NCI-H146 treated with DMSO at 0.1 percent for 48 hours (cell line): Measurements from ENCODE around the gene IL36G.

Source experiments
- DNase-seq: peaks from one replicate; lab custom pipeline; 2025; ENCODE audit not compliant: unreplicated experiment; lab: John Stamatoyannopoulos, UW

The IL36G gene

GRCh38 chr2:112972423-112973086 is 5.3 kb upstream of the IL36G start:
- DNase-seq = no peak

GRCh38 chr2:112973156-112973555 is 4.7 kb upstream of the IL36G start:
- DNase-seq = no peak

- no peak for DNase-seq
Measured at GRCh38 chr2:112979731-112980130, 1.9 kb downstream of the IL36G start.

GRCh38 chr2:112980537-112980936 is 2.7 kb downstream of the IL36G start:
- no peak for DNase-seq

- no peak for DNase-seq
Measured at GRCh38 chr2:112985090-112985489, 7.3 kb downstream of the IL36G start.

- no peak for DNase-seq
Measured at GRCh38 chr2:112989611-112990010, 11.8 kb downstream of the IL36G start.

- no peak for DNase-seq
Measured at GRCh38 chr2:112993831-112994230, 16.0 kb downstream of the IL36G start.

- DNase-seq = no peak
Measured at GRCh38 chr2:112994648-112995047, 16.8 kb downstream of the IL36G start.

- no peak for DNase-seq
Measured at GRCh38 chr2:112995346-112995920, 17.6 kb downstream of the IL36G start.

GRCh38 chr2:112996635-112997034 is 18.8 kb downstream of the IL36G start:
- no peak for DNase-seq

- DNase-seq = no peak
Measured at GRCh38 chr2:112997151-112997550, 19.3 kb downstream of the IL36G start.

GRCh38 chr2:113000436-113000835 is 22.6 kb downstream of the IL36G start:
- DNase-seq = no peak

GRCh38 chr2:113002677-113003076 is 24.9 kb downstream of the IL36G start:
- DNase-seq = no peak

GRCh38 chr2:113005030-113005509 is 27.3 kb downstream of the IL36G start, which contains the start of gene IL36A:
TSS of gene IL36A (plus strand) at chr2:113005459. CDS start at chr2:113005872, 413 bp downstream.
- no peak for DNase-seq

GRCh38 chr2:113007250-113007649 is 29.4 kb downstream of the IL36G start:
- no peak for DNase-seq

GRCh38 chr2:113009622-113010021 is 31.8 kb downstream of the IL36G start:
- no peak for DNase-seq

- no peak for DNase-seq
Measured at GRCh38 chr2:113010088-113010487, 32.3 kb downstream of the IL36G start.

GRCh38 chr2:113011108-113011507 is 33.3 kb downstream of the IL36G start:
- no peak for DNase-seq

- DNase-seq = no peak
Measured at GRCh38 chr2:113012436-113013335, 34.9 kb downstream of the IL36G start.

- no peak for DNase-seq
Measured at GRCh38 chr2:113013336-113013661, 35.5 kb downstream of the IL36G start.

GRCh38 chr2:113014067-113014466 is 36.3 kb downstream of the IL36G start:
- no peak for DNase-seq

- DNase-seq = no peak
Measured at GRCh38 chr2:113015042-113015441, 37.2 kb downstream of the IL36G start.
